GM12875 (cell line): ENCODE measurements around the gene GRID2.

Experiments
- H3K4me3 ChIP-seq: one replicate; pipeline ENCODE4 v1.5.1; 2011; ENCODE audit warnings: low read depth, low read length, control low read depth
- CTCF ChIP-seq: IDR thresholded peaks from 2 replicates; pipeline ENCODE4 v1.5.1; 2011; ENCODE audit warnings: low read depth, mild to moderate bottlenecking, control low read depth, inconsistent platforms, low read length, moderate library complexity, borderline replicate concordance; ENCODE audit not compliant: insufficient read depth

GRID2 gene

DNA sequence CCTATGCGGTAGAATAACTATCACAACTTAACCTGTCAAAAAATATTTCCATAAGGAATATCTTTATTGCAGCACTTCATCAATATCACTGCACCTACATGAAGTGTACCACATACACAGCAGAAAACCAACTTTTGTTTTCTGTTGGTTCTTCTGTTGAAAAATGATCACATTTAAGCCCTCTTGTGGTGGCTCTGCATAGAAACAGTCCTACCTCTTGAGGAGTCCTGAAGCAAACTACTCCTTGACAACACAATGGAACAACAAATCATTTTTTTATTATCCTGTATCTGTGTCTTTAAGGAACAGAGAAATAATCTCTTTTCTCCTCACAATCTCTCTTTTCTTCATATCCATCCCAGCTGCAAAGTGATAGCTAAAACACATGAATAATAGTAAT is 1484.9 kb downstream of the GRID2 start:
- H3K4me3 ChIP-seq = no peak overlapping the region
- TF ChIP-seq CTCF = peak; percentile 35; the same call in 1 of the 2 replicates

- peak; percentile 74 for TF ChIP-seq CTCF
- no peak overlapping the region for H3K4me3 ChIP-seq
Observed at GRCh38 chr4:93791570-93792195, 1487.9 kb downstream of the GRID2 start.

DNA sequence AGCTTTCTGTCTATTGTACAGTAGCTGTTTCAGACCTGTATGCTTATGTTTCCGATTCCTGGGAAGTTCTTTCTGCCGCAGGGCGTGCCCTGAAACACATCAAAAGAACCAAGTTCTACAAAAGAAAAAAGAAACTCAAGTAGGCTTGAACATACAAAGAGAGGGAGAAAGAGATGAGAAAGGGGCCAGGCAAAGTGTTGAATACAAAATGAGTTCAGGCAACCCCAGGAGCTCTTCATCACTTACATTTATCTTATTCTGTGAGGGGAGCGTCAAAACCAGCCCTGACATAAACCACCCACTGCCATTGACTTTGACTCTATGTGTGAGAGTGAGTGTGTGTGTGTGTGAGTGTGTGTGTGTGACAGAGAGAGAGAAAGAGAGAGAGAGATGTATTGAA is 1498.3 kb downstream of the GRID2 start:
- no peak overlapping the region for H3K4me3 ChIP-seq
- TF ChIP-seq CTCF = no peak

DNA sequence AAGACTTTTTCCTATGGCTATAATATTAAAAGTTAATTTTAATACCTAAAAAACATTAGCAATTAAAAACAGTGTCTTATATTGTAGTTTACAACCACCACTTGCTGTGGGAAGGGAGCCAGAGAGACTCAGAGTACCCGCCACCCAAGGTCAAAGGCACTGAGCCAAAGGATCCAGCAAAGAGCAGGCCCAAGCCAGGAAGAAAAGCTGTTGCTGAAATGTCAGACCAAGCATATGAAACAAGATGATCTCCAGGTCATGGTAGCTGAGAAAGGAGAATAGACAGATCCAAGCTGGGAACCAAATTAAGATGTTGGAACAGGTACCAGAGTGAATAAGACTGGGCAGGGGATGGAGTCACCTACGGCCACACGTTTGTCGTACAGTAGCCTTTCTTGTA is 1506.0 kb downstream of the GRID2 start:
- no peak for TF ChIP-seq CTCF
- H3K4me3 ChIP-seq = no peak overlapping the region

DNA sequence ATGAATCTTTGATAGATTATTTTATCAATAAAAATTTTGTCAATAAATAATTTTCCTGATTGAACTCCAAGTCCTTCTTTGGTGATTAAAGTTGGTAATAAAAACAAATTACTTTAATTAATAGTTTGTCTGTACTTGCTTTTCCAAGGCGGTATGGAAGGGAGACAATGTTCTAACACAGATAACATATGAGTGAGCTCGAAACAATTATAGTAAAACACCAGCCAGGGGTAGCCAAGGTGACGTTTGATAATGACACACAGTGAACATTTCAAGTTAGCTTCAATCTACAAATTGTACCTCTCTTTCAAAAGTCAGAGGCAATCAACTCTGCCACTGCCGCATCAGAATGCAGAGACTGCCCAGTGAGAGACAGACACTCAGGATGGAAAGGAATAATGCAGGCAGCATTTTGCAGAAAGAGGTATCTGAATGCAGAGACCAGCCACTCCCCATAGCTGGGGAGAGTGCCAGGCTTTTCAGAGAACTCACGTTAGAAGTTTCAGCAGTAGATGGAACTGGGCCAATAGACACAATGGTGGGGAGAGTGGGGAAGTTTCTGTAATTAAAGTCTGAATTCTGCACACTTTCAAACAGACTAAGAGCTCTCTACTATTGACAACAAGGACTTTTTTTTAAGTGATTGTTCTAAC is 1506.7 kb downstream of the GRID2 start:
- H3K4me3 ChIP-seq = no peak overlapping the region
- no peak for TF ChIP-seq CTCF

- no peak overlapping the region for H3K4me3 ChIP-seq
- TF ChIP-seq CTCF = no peak
Observed at GRCh38 chr4:93813092-93813491, 1509.3 kb downstream of the GRID2 start.

GRCh38 chr4:93814141-93814540 is 1510.4 kb downstream of the GRID2 start:
- no peak for TF ChIP-seq CTCF

More at GRCh38 chr4:93814141-93814540, 1510.4 kb downstream of the GRID2 start:
- no peak overlapping the region for H3K4me3 ChIP-seq
